ENCODE data around the gene CLPTM1. TPM values are rescaled to one million over a fixed set of nuclear protein-coding genes. Genes with fewer than 3 reads are reported as not detected.

The CLPTM1 gene
- total RNA-seq, 2 donors from 2014 or later: 98.6 to 165 TPM

DNA sequence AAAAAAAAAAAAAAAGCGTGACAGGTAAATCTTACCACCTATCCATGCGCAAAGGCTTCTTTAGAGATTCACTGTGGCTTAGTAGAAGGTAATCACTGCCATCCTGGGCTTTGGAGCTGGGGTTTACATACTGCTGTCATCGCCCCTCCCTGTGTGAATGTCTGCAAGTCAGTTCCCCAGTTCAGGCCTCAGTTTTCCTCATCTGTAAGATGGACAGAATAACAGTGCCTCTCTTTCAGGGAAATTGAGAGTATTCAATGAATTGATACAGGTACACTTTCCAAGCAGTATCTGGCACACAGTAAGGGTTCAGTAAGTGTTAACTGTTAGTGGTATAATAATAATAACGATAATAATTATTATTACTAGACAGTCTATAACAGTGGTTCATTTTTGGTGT is 48.3 kb downstream of the CLPTM1 start:
- Histone ChIP-seq H3K9me3 (no peaks in the 10 kb centered on the region), H3K27ac (no peak overlapping the region), H3K36me3 (no peaks in the 10 kb centered on the region), H3K9ac (ENCODE audit: low read depth in 2 of 2, low read length in 2 of 2) (no peak overlapping the region), H3K4me1 (peaks cover 7% of the 10 kb centered on the region), H3K4me3 (no peak overlapping the region), H3K27me3 (no peaks in the 10 kb centered on the region)
- DNase-seq: no peak
- TF ChIP-seq, protein P1, sequence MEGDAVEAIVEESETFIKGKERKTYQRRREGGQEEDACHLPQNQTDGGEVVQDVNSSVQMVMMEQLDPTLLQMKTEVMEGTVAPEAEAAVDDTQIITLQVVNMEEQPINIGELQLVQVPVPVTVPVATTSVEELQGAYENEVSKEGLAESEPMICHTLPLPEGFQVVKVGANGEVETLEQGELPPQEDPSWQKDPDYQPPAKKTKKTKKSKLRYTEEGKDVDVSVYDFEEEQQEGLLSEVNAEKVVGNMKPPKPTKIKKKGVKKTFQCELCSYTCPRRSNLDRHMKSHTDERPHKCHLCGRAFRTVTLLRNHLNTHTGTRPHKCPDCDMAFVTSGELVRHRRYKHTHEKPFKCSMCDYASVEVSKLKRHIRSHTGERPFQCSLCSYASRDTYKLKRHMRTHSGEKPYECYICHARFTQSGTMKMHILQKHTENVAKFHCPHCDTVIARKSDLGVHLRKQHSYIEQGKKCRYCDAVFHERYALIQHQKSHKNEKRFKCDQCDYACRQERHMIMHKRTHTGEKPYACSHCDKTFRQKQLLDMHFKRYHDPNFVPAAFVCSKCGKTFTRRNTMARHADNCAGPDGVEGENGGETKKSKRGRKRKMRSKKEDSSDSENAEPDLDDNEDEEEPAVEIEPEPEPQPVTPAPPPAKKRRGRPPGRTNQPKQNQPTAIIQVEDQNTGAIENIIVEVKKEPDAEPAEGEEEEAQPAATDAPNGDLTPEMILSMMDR (IDR thresholded peaks at IDR 0.05): no peak
- intact Hi-C loops (cut with DNase I): no loop called here

DNA sequence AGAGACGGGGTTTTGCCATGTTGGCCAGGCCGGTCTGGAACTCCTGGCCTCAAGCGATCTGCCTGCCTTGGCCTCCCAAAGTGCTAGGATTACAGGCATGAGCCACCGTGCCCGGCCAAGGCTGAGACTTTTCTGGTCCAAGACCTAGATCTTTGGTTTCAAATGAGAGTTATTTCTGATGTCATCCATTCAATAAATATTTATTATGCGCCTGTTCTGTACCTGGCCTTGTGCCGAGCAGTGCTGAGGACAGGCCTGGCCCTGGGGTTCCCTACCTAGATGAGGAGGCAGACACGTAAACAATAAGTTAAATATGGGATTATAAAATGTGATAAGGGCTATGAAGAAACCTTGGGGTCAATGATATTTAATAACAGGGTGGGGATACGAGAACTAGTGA is 50.6 kb downstream of the CLPTM1 start:
- TF ChIP-seq, protein P1 (IDR thresholded peaks at IDR 0.05): no peak
- H3K27ac ChIP-seq: peak overlapping the region; percentile 85

DNA sequence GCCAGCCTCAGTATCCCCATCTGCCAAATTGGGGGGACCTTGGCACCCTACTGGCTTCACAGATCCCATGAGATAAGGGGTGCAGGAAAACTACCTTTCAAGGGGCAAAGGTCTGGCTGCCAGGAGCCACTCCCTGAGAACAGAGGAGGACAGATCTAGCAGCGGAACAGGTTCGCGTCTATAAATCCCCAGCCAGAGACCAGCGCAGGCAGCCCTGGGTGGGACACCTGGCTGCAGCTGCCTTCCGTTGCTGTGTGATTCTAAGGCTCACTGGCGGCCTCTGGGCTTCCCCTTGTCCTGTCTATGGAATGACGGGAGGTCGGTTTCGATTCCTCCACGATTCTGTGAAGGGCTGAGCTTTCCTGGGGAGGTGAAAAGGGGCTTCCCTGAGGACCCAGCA is 53.4 kb downstream of the CLPTM1 start:
- intact Hi-C loops (cut with DNase I): no loop called here
- H3K27me3 ChIP-seq: no peaks in the 10 kb centered on the region
- H3K9me3 ChIP-seq: no peaks in the 10 kb centered on the region
- TF ChIP-seq, protein P1 (IDR thresholded peaks at IDR 0.05): no peak
- H3K36me3 ChIP-seq: no peaks in the 10 kb centered on the region
- peak overlapping the region; percentile 68 for H3K27ac ChIP-seq
- H3K4me1 ChIP-seq: no peaks in the 10 kb centered on the region
- DNase-seq: peak; percentile 88
- peak overlapping the region in 1 of 2 donors; percentile 74 for H3K9ac ChIP-seq (ENCODE audit: low read depth in 2 of 2, low read length in 2 of 2)
- peak overlapping the region; percentile 10 for H3K4me3 ChIP-seq

More for the DNA sequence above, 50.6 kb downstream of the CLPTM1 start:
- intact Hi-C loops (cut with DNase I): no loop called here
- Histone ChIP-seq H3K27me3 (no peaks in the 10 kb centered on the region), H3K36me3 (no peaks in the 10 kb centered on the region), H3K9ac (ENCODE audit: low read depth in 2 of 2, low read length in 2 of 2) (peak overlapping the region in 1 of 2 donors; percentile 68), H3K4me3 (no peak overlapping the region), H3K9me3 (no peaks in the 10 kb centered on the region), H3K4me1 (peaks cover 7% of the 10 kb centered on the region)
- DNase-seq: peak; percentile 67

DNA sequence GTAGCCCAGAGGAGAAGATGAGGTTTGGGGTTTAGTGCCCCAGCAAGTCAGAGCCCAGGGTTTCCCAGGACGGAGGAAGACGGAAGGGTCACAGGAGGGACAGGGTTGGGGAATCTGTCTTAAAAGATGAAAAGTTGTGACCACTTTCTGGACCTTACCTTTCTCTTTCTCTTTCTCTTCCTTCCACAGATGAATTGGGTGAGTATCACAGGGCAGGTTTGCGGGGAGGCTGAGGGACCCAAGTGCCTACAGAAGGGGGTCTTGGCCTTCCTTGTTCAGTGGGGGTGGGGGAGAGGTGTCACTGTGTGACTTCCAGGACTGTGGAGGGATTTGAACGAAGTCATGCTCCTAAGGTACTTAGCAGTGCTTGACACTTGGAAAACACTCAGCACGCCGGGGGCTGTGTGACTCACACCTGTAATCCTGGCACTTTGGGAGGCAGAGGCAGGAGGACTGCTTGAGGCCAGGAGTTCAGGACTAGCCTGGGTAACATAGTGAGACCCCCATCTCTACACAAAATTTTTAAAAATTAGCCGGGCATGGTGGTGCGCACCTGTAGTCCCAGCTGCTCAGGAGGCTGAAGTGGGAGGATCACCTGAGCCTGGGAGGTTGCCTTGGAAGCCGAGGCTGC is 54.6 kb downstream of the CLPTM1 start:
- H3K27me3 ChIP-seq: no peaks in the 10 kb centered on the region
- H3K4me1 ChIP-seq: no peaks in the 10 kb centered on the region
- no peaks in the 10 kb centered on the region for H3K9me3 ChIP-seq
- no peak overlapping the region for H3K4me3 ChIP-seq
- intact Hi-C loops (cut with DNase I): no loop called here
- no peak for DNase-seq
- no peaks in the 10 kb centered on the region for H3K36me3 ChIP-seq
- TF ChIP-seq, protein P1 (IDR thresholded peaks at IDR 0.05): no peak
- no peak overlapping the region for H3K27ac ChIP-seq
- no peak overlapping the region for H3K9ac ChIP-seq (ENCODE audit: low read depth in 2 of 2, low read length in 2 of 2)

DNA sequence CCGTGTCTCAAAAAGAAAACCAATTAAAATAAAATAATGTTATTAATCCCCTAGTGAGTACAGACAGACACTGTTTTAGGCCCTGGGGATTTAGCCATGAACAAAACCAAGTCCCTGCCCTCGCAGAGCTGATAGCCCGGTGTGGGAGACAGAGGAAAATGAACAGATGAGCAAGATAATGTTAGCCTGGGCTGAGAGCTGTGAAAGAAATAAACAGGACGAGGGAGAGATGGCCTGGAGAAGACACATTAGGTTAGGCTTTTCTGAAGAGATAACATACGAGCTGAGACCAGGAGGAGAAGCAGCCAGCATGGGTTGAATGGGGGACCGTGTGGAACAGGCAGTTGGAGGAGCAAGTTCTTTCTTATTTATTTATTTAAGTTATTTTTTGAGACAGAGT is 55.1 kb downstream of the CLPTM1 start:
- Histone ChIP-seq H3K9me3 (no peaks in the 10 kb centered on the region), H3K4me3 (no peak overlapping the region), H3K4me1 (no peaks in the 10 kb centered on the region), H3K27ac (no peak overlapping the region), H3K27me3 (no peaks in the 10 kb centered on the region), H3K9ac (ENCODE audit: low read depth in 2 of 2, low read length in 2 of 2) (no peak overlapping the region), H3K36me3 (no peaks in the 10 kb centered on the region)
- intact Hi-C loops (cut with DNase I): no loop called here
- TF ChIP-seq, protein P1 (IDR thresholded peaks at IDR 0.05): no peak
- no peak for DNase-seq
